GM21528 (cell line): ENCODE measurements around the gene RPL28.
"Not testable (repeated sequence)": the region's sequence is repeated elsewhere in the genome, so short reads cannot be mapped to it uniquely, and the experiment has no call there.

Experiments used
- ATAC-seq: cut with Tn5 transposase; IDR thresholded peaks from one replicate; pipeline ENCODE4 v1.9.1; 2021; ENCODE audit warnings: mild to moderate bottlenecking, moderate library complexity; ENCODE audit not compliant: unreplicated experiment, low FRiP score

The RPL28 gene

GRCh38 chr19:55421281-55421680 lies 35.5 kb downstream of the RPL28 start:
- ATAC-seq, result not testable (repeated sequence)

- no peak for ATAC-seq
Observed at GRCh38 chr19:55423225-55424005, 37.7 kb downstream of the RPL28 start.

DNA sequence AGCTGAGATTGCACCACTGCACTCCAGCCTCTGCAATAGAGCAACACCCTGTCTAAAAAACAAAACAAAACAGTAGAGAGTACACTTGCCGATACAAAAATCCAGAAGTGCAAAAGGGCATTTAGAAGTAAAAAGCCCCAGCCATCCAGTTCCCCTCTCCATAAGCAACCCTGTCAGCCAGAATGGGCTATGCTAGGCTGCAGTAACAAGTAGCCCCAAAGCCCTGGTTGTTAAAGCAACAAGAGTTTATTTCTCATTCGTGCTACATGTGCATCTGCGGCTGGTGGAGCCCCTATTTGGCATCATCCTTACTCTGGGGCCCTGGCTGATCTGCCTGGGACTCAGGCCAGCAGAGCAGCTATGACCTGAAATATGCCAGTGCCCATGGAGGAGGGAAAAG lies 38.8 kb downstream of the RPL28 start:
- no peak for ATAC-seq

- ATAC-seq, result no peak
Observed at GRCh38 chr19:55426042-55426441, 40.3 kb downstream of the RPL28 start.

GRCh38 chr19:55431183-55431582 lies 45.5 kb downstream of the RPL28 start:
- ATAC-seq, result no peak

DNA sequence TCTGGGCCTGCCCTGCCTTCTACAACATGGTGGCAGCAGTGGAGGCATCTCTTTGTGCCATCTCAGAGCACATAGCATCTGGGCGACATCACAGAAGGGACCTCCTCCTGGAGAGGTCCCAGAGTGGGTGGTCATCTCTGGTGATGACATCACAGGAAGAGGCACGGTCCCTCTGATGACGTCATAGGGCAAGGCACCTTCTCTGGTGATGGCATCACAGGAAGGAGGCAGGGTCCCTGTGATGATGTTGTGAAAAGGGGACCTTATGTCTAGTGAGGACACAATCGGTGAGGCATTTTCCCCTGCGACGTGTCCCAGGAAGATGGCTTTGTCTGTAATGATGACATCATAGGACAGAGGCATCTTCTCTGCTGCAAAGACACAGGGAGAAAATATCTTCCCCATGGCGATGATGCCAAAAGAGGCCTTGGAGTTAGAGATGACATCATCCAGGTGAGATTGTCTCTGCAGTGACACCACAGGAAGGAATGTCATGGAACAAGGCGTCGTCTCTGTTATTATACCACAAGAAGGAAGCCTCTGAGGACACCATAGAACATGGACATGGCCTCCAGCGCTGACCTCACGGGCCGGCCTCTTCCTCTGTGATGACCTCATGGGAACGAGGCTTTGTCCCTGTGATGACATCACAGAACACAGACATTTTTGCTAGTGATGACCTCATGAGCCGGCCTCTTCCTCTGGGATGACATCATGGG lies 46.7 kb downstream of the RPL28 start:
- ATAC-seq, result no peak

DNA sequence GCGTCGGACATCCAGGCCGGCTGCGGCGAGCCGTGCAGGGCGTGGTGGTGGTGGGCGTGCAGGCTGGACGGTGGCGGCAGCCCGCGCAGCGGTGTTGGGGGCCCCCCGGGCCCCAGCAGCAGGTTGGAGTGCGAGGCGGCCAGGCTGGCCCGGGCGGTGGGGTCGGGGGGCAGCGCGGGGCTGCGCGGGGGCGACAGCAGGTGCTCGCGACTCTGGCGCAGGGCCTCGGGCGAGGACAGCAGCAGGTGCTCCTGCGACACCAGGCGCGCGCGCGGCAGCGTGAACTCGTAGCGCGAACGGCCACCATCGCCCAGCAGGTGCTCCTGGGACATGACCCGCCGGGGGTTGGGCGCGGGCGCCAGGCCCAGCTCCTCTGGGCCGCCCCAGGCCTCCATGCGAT lies 47.6 kb downstream of the RPL28 start:
- no peak for ATAC-seq

DNA sequence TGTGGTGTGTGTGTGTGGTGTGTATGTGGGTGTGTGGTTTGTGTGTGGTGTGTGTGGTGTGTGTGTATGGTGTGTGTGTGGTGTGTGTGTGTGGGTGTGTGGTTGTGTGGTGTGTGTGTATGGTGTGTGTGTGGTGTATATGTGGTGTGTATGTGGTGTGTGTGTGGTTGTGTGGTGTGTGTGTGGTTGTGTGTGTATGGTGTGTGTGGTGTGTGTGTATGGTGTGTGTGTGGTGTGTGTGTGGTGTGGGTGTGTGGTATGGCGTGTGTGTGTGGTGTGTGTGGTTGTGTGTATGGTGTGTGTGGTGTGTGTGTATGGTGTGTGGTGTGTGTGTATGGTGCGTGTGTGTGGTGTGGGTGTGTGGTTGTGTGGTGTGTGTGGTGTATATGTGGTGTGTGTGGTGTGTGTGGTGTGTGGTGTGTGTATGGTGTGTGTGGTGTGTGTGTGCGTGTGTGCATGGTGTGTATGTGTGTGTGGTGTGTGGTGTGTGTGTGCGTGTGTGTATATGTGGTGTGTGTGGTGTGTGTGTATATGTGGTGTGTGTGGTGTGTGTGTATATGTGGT lies 48.7 kb downstream of the RPL28 start:
- ATAC-seq, result no peak

- ATAC-seq, result no peak
Observed at GRCh38 chr19:55435020-55435419, 49.3 kb downstream of the RPL28 start.

DNA sequence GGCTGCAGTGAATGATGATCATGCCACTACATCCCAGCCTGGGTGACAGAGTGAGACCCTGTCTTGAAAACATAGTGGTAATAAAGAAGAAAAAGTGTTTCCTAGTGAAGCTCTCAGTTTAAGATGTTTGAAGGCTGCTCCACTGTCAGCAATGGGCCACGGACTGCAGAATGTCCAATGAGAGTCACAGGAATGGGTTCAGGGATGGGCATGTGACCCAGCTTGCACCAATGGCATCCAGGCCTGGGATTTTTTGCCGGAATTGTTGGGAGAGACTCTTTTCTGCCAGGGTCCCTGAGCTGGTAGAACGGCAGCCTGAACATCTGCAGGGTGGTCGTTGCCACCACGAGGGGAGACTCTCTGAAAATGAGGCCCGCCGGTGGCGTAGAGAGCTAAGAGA lies 51.1 kb downstream of the RPL28 start:
- no peak for ATAC-seq

GRCh38 chr19:55437410-55437809 lies 51.7 kb downstream of the RPL28 start:
- ATAC-seq, result no peak

- no peak for ATAC-seq
Observed at GRCh38 chr19:55439052-55439451, 53.3 kb downstream of the RPL28 start.

- ATAC-seq, result no peak
Observed at GRCh38 chr19:55440411-55441105, 54.8 kb downstream of the RPL28 start.

- ATAC-seq, result no peak
Observed at GRCh38 chr19:55441319-55441691, 55.6 kb downstream of the RPL28 start.

GRCh38 chr19:55441692-55442321 lies 56.1 kb downstream of the RPL28 start:
- ATAC-seq, result no peak

GRCh38 chr19:55442372-55442961 lies 56.7 kb downstream of the RPL28 start:
- no peak for ATAC-seq

GRCh38 chr19:55443045-55443823 lies 57.5 kb downstream of the RPL28 start, which contains the start of gene SHISA7:
Gene SHISA7 (minus strand): TSS chr19:55443300. CDS start chr19:55442863, 437 bp downstream.
- ATAC-seq, result no peak

DNA sequence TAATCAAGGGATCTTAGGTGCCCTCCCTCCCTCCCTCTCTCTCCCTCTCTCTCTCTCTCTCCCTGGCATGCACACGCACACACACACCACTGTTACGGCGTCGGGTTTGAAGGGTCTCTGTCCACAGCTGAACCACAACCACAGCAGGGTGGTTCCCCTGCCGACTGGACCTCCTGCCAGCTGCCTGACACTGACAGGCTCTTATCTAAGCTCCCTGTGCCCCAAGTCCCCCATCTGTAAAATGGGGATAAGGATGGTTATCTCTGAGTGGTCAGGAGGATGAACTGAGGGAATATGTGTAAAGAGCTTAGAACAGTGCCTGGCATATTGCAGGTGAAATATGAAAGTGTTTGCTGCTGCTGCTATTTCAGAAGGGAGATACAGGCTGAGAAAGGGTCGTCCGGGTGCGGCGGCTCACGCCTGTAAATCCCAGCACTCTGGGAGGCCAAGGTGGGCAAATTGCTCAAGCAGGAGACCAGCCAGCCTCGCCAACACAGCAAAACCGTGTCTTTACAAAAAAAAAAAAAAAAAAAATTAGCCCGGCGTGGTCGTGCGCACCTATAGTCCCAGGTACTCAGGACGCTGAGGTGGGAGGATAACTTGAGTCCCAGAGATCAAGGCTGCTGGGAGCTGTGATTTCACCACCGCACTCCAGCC lies 58.2 kb downstream of the RPL28 start:
- ATAC-seq, result no peak

GRCh38 chr19:55444646-55445045 lies 58.9 kb downstream of the RPL28 start:
- ATAC-seq, result no peak
